Spleen (tissue), 11 donors: ENCODE results near the gene SELENOW. TPM values are rescaled to one million over a fixed set of nuclear protein-coding genes. Genes with fewer than 3 reads are reported as not detected.
A peak's percentile ranks its signal among the peaks of the same experiment; 100 is the strongest.

Experiments
- DNase-seq: peaks from one replicate; pipeline ENCODE4 v3.0.0-alpha.2; 2020
- H3K27ac ChIP-seq, 8 donors: fragments of 200-600 bp; sonication (generic) in 7 of 8; 1 replicate in 4 of 8; 2 replicates in 4 of 8; pipeline versions ENCODE4 v1.5.0 to v1.8.0; 2016 to 2021; ENCODE audit warnings: inconsistent platforms in 4 of 8, mild to moderate bottlenecking in 4 of 8, moderate library complexity in 1 of 8
- H3K27me3 ChIP-seq, 7 donors: fragments of 200-600 bp; sonication (generic) in 6 of 7; replicated peaks in 1 of 7; 1 replicate in 4 of 7; 2 replicates in 3 of 7; pipeline versions ENCODE4 v1.5.0 to v1.8.0; 2016 to 2021; ENCODE audit warnings: inconsistent platforms in 3 of 7, mild to moderate bottlenecking in 1 of 7
- H3K36me3 ChIP-seq, 6 donors: fragments of 200-600 bp; sonication (generic) in 5 of 6; 1 replicate in 4 of 6; 2 replicates in 2 of 6; pipeline versions ENCODE4 v1.5.0 to v1.8.0; 2016 to 2021; ENCODE audit warnings: inconsistent platforms in 2 of 6
- H3K4me1 ChIP-seq, 6 donors: fragments of 200-600 bp; sonication (generic) in 5 of 6; 1 replicate in 3 of 6; 2 replicates in 3 of 6; pipeline versions ENCODE4 v1.5.0 to v1.8.0; 2016 to 2021; ENCODE audit warnings: inconsistent platforms in 3 of 6
- H3K4me3 ChIP-seq, 8 donors: fragments of 200-600 bp; sonication (generic) in 7 of 8; 1 replicate in 4 of 8; 2 replicates in 4 of 8; pipeline versions ENCODE4 v1.5.0 to v1.8.0; 2016 to 2021; ENCODE audit warnings: inconsistent platforms in 4 of 8, mild to moderate bottlenecking in 4 of 8, moderate library complexity in 2 of 8
- H3K9me3 ChIP-seq, 8 donors: fragments of 200-600 bp; sonication (generic) in 7 of 8; 1 replicate in 4 of 8; 2 replicates in 4 of 8; pipeline versions ENCODE4 v1.5.0 to v1.8.0; 2016 to 2021; ENCODE audit warnings: inconsistent platforms in 4 of 8
- POLR2A ChIP-seq, 3 donors: fragments of 450-650 bp; IDR thresholded peaks; one replicate each; pipeline ENCODE4 v1.5.1; 2017; ENCODE audit warnings: antibody characterized with exemption in 3 of 3, mild to moderate bottlenecking in 1 of 3
- POLR2AphosphoS5 ChIP-seq, 3 donors: sonication (generic); formaldehyde crosslinking; IDR thresholded peaks; one replicate each; pipeline ENCODE4 v1.5.1; 2017; ENCODE audit warnings: antibody characterized with exemption in 3 of 3
- WGBS, 5 donors: extraction: QIAGEN DNeasy Blood & Tissue Kit in 3 of 5; methylation state at CpG; one replicate each; pipeline versions ENCODE4 v1.1.5 to v1.1.7; 2013 to 2018; 5-methylcytosine and 5-hydroxymethylcytosine counted together
- intact Hi-C: fragments of 100-400 bp; cut with DNase I; formaldehyde crosslinking; loops from one replicate; pipeline ENCODE4 v1.15.0; 2023; ENCODE audit warnings: low total_unique reads
- polyA plus RNA-seq, 3 donors: library from polyadenylated mRNA; stranded (reverse); fragments of 200-250 nt; gene quantifications; one replicate each; pipeline ENCODE4 v1.2.1, GENCODE V29; 2013
- total RNA-seq, 7 donors: library from RNA; depleted of rRNA in 3 of 7; stranded (reverse); fragments of >200 nt in 3 of 7; fragmentation: NEBNext Ultra II Directional in 4 of 7; extraction: Animal tissue kit (Norgen Biotek cat#: 25700) in 4 of 7; gene quantifications; one replicate each; pipeline versions ENCODE4 v1.1.0 to v1.2.1, GENCODE V29; 2016 to 2021
- TF ChIP-seq, protein P1 (sequence below), 11 experiments: fragments of 200-600 bp in 7 of 11; fragments of 450-650 bp in 4 of 11; sonication (generic) in 4 of 11; IDR thresholded peaks in 8 of 11; conservative IDR thresholded peaks in 3 of 11; 1 replicate in 7 of 11; 2 replicates in 4 of 11; pipeline versions ENCODE4 v1.4.0 to v1.8.0; 2016 to 2021; ENCODE audit warnings: antibody characterized with exemption in 11 of 11, inconsistent platforms in 4 of 11, mild to moderate bottlenecking in 1 of 11
- donor health status: healthy with polysubstance abuse.
- donor health status: DM: no; HTN: no; CAD: no; lungs with moderate emphysema.
- donor health status: DM: no; HTN: no; CAD: no.
- donor health status: Bipolar disorder and iron deficiency.
- donor health status: healthy.
- donor health status: DM: no; HTN: no; CAD: no.
- donor health status: DM: yes; HTN: yes; CAD: no.

Gene SELENOW
- total and polyA plus RNA-seq, 10 donors, result 137 to 592 (median 302) TPM

DNA sequence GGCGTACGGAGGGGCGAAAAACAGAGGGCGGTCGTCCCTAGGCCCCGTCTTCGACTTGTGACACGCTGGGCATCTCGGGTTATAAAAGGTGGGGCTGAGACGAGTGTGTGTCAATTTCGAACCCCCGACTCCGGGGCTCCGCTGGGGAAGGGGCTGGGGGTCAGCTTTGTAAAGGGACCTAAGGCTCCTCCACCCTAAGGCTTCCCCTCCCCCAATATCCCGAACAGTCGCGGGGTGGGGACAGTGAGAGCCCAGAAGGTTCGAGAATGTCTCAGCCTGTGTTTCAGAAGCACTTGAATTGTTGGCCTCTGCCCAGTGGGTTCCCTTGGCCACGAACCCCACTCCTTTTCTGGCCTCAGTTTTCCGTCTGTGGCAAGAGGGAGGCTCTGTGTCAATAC lies 450 bp downstream of the SELENOW start:
- TF ChIP-seq, protein P1, sequence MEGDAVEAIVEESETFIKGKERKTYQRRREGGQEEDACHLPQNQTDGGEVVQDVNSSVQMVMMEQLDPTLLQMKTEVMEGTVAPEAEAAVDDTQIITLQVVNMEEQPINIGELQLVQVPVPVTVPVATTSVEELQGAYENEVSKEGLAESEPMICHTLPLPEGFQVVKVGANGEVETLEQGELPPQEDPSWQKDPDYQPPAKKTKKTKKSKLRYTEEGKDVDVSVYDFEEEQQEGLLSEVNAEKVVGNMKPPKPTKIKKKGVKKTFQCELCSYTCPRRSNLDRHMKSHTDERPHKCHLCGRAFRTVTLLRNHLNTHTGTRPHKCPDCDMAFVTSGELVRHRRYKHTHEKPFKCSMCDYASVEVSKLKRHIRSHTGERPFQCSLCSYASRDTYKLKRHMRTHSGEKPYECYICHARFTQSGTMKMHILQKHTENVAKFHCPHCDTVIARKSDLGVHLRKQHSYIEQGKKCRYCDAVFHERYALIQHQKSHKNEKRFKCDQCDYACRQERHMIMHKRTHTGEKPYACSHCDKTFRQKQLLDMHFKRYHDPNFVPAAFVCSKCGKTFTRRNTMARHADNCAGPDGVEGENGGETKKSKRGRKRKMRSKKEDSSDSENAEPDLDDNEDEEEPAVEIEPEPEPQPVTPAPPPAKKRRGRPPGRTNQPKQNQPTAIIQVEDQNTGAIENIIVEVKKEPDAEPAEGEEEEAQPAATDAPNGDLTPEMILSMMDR (IDR thresholded peaks at IDR 0.05 in 8 of 11, conservative IDR thresholded peaks at IDR 0.05 in 3 of 11), result no peak
- TF ChIP-seq POLR2AphosphoS5 (IDR thresholded peaks at IDR 0.05) (no peak), POLR2A (IDR thresholded peaks at IDR 0.05) (no peak)
- H3K27ac ChIP-seq, result peak overlapping the region; percentile 92 to 99 (median 97)
- peaks cover 12 to 57% (median 41%) of the 10 kb centered on the region in 6 donors for H3K4me1 ChIP-seq
- DNase-seq, result no peak
- peaks cover 0 to 39% (median 17%) of the 10 kb centered on the region in 6 donors for H3K36me3 ChIP-seq
- H3K4me3 ChIP-seq, result peak overlapping the region; percentile 74 to 99 (median 85)
- WGBS, 5 donors, result 0 to 3% (median 2%) methylated on average over 10 to 20 of the region's 20 CpGs
- H3K27me3 ChIP-seq, result no peaks in the 10 kb centered on the region
- intact Hi-C loops, result no loop called here
- no peaks in the 10 kb centered on the region for H3K9me3 ChIP-seq

DNA sequence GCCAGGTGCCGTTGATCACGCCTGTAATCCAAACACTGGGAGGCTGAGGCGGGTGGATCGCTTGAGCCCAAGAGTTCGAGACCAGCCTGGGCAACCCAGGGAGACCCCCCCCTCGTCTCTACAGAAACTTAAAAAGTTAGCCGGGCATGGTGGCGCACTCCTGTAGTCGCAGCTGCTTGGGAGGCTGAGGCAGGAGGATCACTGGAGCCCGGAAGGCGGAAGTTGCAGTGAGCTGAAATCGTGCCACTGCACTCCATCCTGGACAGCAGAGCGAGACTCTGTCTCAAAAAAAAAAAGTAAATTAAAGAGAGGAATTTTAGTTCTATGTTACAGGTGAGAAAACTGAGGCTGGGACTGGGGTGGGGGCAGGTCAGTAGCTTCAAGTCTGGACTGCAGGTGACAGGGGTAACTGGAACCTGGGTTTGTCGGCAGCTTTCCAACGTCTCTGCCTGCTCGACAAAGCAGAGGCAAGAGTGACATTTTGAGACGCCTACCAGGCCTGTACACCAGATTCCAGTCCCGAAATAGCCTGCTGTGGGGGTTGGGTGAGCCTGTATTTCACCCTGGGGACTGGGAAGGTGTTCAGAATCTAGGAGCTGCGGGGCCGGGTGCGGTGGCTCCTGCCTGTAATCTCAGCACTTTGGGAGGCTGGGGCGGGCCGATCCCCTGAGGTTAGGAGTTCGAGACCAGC lies 1.2 kb downstream of the SELENOW start:
- peak overlapping the region; percentile 92 to 99 (median 97) for H3K27ac ChIP-seq
- peaks cover 0 to 46% (median 24%) of the 10 kb centered on the region in 6 donors for H3K36me3 ChIP-seq
- no peak for DNase-seq
- H3K27me3 ChIP-seq, result no peaks in the 10 kb centered on the region
- TF ChIP-seq POLR2A (IDR thresholded peaks at IDR 0.05) (no peak), POLR2AphosphoS5 (IDR thresholded peaks at IDR 0.05) (no peak)
- TF ChIP-seq, protein P1 (IDR thresholded peaks at IDR 0.05 in 8 of 11, conservative IDR thresholded peaks at IDR 0.05 in 3 of 11), result no peak
- WGBS, 5 donors, result 68 to 87% (median 76%) methylated on average over 24 of the region's 24 CpGs
- no peaks in the 10 kb centered on the region for H3K9me3 ChIP-seq
- H3K4me3 ChIP-seq, result peak overlapping the region; percentile 74 to 99 (median 85)
- peaks cover 12 to 57% (median 41%) of the 10 kb centered on the region in 6 donors for H3K4me1 ChIP-seq
- intact Hi-C loops, result loop anchor here (10.0 kb wide), 1 partner anchor 65 kb away; the partner anchor contains the start of gene EHD2

DNA sequence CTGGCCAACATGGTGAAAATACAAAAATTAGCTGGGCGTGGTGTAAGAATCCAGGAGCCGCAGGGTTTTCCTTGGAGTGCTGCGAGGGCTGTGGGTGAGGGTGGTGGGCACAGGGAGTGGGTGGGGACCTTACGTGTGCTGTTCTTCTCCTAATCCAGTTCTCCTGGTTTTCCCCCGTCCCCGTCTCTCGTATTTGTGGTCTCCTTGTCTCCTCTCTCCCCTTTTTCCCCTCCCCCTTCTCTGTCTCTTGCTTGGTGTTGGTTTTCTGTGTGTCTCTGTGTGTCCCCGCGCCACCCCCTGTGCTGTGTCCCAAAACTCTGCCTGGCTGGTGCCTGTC lies 1.7 kb downstream of the SELENOW start:
- WGBS, 5 donors, result 83 to 98% (median 87%) methylated on average over 9 of the region's 9 CpGs
- Histone ChIP-seq H3K27me3 (no peaks in the 10 kb centered on the region), H3K4me3 (peak overlapping the region in 6 of 8 donors; percentile 74 to 99 (median 88)), H3K36me3 (peaks cover 0 to 51% (median 30%) of the 10 kb centered on the region in 6 donors), H3K27ac (peak overlapping the region in 7 of 8 donors; percentile 27 to 99 (median 96)), H3K9me3 (no peaks in the 10 kb centered on the region), H3K4me1 (peaks cover 12 to 57% (median 41%) of the 10 kb centered on the region in 6 donors)
- TF ChIP-seq, protein P1 (IDR thresholded peaks at IDR 0.05 in 8 of 11, conservative IDR thresholded peaks at IDR 0.05 in 3 of 11), result no peak
- TF ChIP-seq POLR2AphosphoS5 (IDR thresholded peaks at IDR 0.05) (no peak), POLR2A (IDR thresholded peaks at IDR 0.05) (no peak)
- intact Hi-C loops, result loop anchor here (10.0 kb wide), 1 partner anchor 65 kb away; the partner anchor contains the start of gene EHD2
- no peak for DNase-seq

DNA sequence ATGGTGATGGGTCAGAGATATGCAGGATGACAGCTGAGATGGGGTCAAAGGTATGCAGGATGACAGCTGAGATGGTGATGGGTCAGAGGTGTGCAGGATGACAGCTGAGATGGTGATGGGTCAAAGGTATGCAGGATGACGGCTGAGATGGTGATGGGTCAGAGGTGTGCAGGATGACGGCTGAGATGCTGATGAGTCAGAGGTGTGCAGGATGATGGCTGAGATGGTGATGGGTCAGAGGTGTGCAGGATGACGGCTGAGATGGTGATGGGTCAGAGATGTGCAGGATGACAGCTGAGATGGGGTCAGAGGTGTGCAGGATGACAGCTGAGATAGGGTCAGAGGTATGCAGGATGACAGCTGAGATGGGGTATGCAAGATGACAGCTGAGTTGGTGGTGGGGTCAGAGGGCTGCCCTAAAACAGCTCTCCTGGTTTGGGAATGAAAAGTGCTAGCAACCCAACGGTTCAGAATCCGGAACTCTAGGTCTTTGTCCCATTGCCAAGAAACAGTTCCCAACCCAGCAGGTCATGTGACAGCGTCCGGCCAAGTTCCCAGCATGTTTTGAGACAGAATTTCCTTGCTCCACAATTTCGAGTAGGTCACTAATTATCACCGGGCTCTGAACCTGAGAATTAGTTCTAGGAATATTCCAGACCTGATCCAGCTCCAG lies 3.2 kb downstream of the SELENOW start:
- Histone ChIP-seq H3K36me3 (peaks cover 0 to 66% (median 39%) of the 10 kb centered on the region in 6 donors), H3K4me1 (peaks cover 12 to 57% (median 41%) of the 10 kb centered on the region in 6 donors), H3K27ac (peak overlapping the region in 4 of 8 donors; percentile 36 to 95 (median 46)), H3K9me3 (no peaks in the 10 kb centered on the region), H3K27me3 (no peaks in the 10 kb centered on the region), H3K4me3 (peak overlapping the region in 1 of 8 donors; percentile 91)
- TF ChIP-seq POLR2AphosphoS5 (IDR thresholded peaks at IDR 0.05) (peak in 1 of 3 donors; percentile 18), POLR2A (IDR thresholded peaks at IDR 0.05) (no peak)
- no peak for DNase-seq
- intact Hi-C loops, result loop anchor here (10.0 kb wide), 1 partner anchor 67 kb away; the partner anchor contains the start of gene EHD2
- 63 to 71% (median 69%) methylated on average over 9 of the region's 9 CpGs for WGBS, 5 donors
